Neural cell (in vitro differentiated cells): ENCODE data around the gene LSAMP. TPM values are rescaled to one million over a fixed set of nuclear protein-coding genes. Genes with fewer than 3 reads are reported as not detected.

ENCODE experiments used
- H2AFZ ChIP-seq: fragments of 200-600, 300-800 bp; sonication (generic), shearing (Covaris generic); 2 replicates; pipeline ENCODE4 v1.6.0; 2014; ENCODE audit warnings: low read depth, mild to moderate bottlenecking, antibody characterized with exemption, low read length, moderate library complexity
- H3F3A ChIP-seq: fragments of 200-600 bp; shearing (Covaris generic); 2 replicates; pipeline ENCODE4 v1.6.1; 2016; ENCODE audit warnings: mild to moderate bottlenecking, moderate library complexity, mixed read lengths, antibody characterized with exemption, low read length; ENCODE audit not compliant: insufficient read depth, poor library complexity, severe bottlenecking
- H3K27ac ChIP-seq: fragments of 200-600, 300-800 bp; sonication (generic), shearing (Covaris generic); 2 replicates; pipeline ENCODE4 v1.5.1; 2014; ENCODE audit warnings: mild to moderate bottlenecking, low read length, moderate library complexity
- H3K27me3 ChIP-seq: fragments of 300-800, 200-600 bp; sonication (generic), shearing (Covaris generic); 2 replicates; pipeline ENCODE4 v1.6.0; 2014; ENCODE audit warnings: mild to moderate bottlenecking, low read depth, low read length, moderate library complexity; ENCODE audit not compliant: insufficient read depth
- H3K36me3 ChIP-seq: fragments of 300-800, 200-600 bp; sonication (generic), shearing (Covaris generic); 2 replicates; pipeline ENCODE4 v1.5.1; 2014; ENCODE audit warnings: mild to moderate bottlenecking, antibody characterized with exemption, low read length, moderate library complexity; ENCODE audit not compliant: insufficient read depth
- H3K4me2 ChIP-seq: fragments of 300-800, 200-600 bp; sonication (generic), shearing (Covaris generic); 2 replicates; pipeline ENCODE4 v1.6.0; 2014; ENCODE audit warnings: mild to moderate bottlenecking, low read length
- H3K4me3 ChIP-seq: fragments of 300-800, 200-600 bp; sonication (generic), shearing (Covaris generic); 2 replicates; pipeline ENCODE4 v1.5.1; 2014; ENCODE audit warnings: mild to moderate bottlenecking, low read length, moderate library complexity
- H3K79me2 ChIP-seq: fragments of 200-600 bp; shearing (Covaris generic); replicated peaks from 2 replicates; pipeline ENCODE4 v1.6.0; 2014; ENCODE audit warnings: mild to moderate bottlenecking, low read length, moderate library complexity; ENCODE audit not compliant: insufficient read depth
- H3K9ac ChIP-seq: fragments of 300-800, 200-600 bp; sonication (generic), shearing (Covaris generic); 2 replicates; pipeline ENCODE4 v1.6.1; 2016; ENCODE audit warnings: mild to moderate bottlenecking, low read length, mixed read lengths
- H3K9me2 ChIP-seq: fragments of 200-600 bp; shearing (Covaris generic); 2 replicates; pipeline ENCODE4 v1.6.1; 2016; ENCODE audit warnings: mild to moderate bottlenecking, low read length, mixed read lengths; ENCODE audit not compliant: insufficient read depth
- H3K9me3 ChIP-seq: fragments of 200-600, 300-800 bp; sonication (generic), shearing (Covaris generic); 2 replicates; pipeline ENCODE4 v1.6.1; 2016; ENCODE audit warnings: mild to moderate bottlenecking, mixed run types, low read length, moderate library complexity, mixed read lengths
- H4K20me1 ChIP-seq: fragments of 200-600 bp; shearing (Covaris generic); 2 replicates; pipeline ENCODE4 v1.6.1; 2016; ENCODE audit warnings: mild to moderate bottlenecking, mixed run types; ENCODE audit not compliant: insufficient read depth
- CTCF ChIP-seq: fragments of 450-650 bp; IDR thresholded peaks from 2 replicates; pipeline ENCODE4 v1.5.1; 2014; ENCODE audit warnings: antibody characterized with exemption, mild to moderate bottlenecking, moderate library complexity; ENCODE audit not compliant: poor library complexity, severe bottlenecking
- EP300 ChIP-seq: fragments of 450-650 bp; conservative IDR thresholded peaks from 2 replicates; pipeline ENCODE4 v1.6.1; 2014; ENCODE audit warnings: antibody characterized with exemption, mild to moderate bottlenecking, moderate library complexity; ENCODE audit not compliant: poor library complexity, severe bottlenecking
- EZH2 ChIP-seq: fragments of 200-600, 300-800 bp; shearing (Covaris generic), sonication (generic); IDR thresholded peaks from 2 replicates; pipeline ENCODE4 v1.6.1; 2014; ENCODE audit warnings: antibody characterized with exemption, low read length, borderline replicate concordance, mild to moderate bottlenecking; ENCODE audit not compliant: insufficient read depth, poor library complexity, severe bottlenecking
- MXI1 ChIP-seq: fragments of 450-650 bp; conservative IDR thresholded peaks from 2 replicates; pipeline ENCODE4 v1.6.1; 2014; ENCODE audit warnings: antibody characterized with exemption, mild to moderate bottlenecking; ENCODE audit not compliant: poor library complexity, severe bottlenecking
- POLR2AphosphoS5 ChIP-seq: IDR thresholded peaks from 2 replicates; pipeline ENCODE4 v1.6.1; 2012
- RAD21 ChIP-seq: fragments of 450-650 bp; conservative IDR thresholded peaks from 2 replicates; pipeline ENCODE4 v1.6.1; 2014; ENCODE audit warnings: antibody characterized with exemption, mild to moderate bottlenecking, moderate library complexity
- SMC3 ChIP-seq: fragments of 450-650 bp; conservative IDR thresholded peaks from 2 replicates; pipeline ENCODE4 v1.6.1; 2014; ENCODE audit warnings: antibody characterized with exemption, mild to moderate bottlenecking, moderate library complexity; ENCODE audit not compliant: poor library complexity
- TAF1 ChIP-seq: IDR thresholded peaks from 2 replicates; pipeline ENCODE4 v1.6.1; 2012; ENCODE audit warnings: low read depth
- polyA plus RNA-seq: library from polyadenylated mRNA; depleted of rRNA; stranded (reverse); fragments of >200 nt; gene quantifications from 2 replicates; pipeline ENCODE4 v1.2.3, GENCODE V29; 2014
- TF ChIP-seq, protein P1 (sequence below): IDR thresholded peaks from 2 replicates; pipeline ENCODE4 v1.6.1; 2012; ENCODE audit warnings: borderline replicate concordance

The LSAMP gene
- polyA plus RNA-seq, 1 donor from 2014 or later: 93.6 TPM

- Histone ChIP-seq H3K36me3 (no peaks in the 10 kb centered on the region), H2AFZ (no peak overlapping the region), H3F3A (no peaks in the 10 kb centered on the region), H3K9me3 (no peaks in the 10 kb centered on the region), H3K27me3 (no peaks in the 10 kb centered on the region), H3K9ac (no peak overlapping the region), H3K9me2 (no peaks in the 10 kb centered on the region), H4K20me1 (no peaks in the 10 kb centered on the region), H3K4me2 (no peak overlapping the region), H3K79me2 (no peaks in the 10 kb centered on the region), H3K4me3 (no peak overlapping the region), H3K27ac (no peak overlapping the region)
- TF ChIP-seq TAF1 (no peak), SMC3 (no peak), RAD21 (no peak), EP300 (no peak), CTCF (no peak), EZH2 (no peak), POLR2AphosphoS5 (no peak)
- TF ChIP-seq, protein P1, sequence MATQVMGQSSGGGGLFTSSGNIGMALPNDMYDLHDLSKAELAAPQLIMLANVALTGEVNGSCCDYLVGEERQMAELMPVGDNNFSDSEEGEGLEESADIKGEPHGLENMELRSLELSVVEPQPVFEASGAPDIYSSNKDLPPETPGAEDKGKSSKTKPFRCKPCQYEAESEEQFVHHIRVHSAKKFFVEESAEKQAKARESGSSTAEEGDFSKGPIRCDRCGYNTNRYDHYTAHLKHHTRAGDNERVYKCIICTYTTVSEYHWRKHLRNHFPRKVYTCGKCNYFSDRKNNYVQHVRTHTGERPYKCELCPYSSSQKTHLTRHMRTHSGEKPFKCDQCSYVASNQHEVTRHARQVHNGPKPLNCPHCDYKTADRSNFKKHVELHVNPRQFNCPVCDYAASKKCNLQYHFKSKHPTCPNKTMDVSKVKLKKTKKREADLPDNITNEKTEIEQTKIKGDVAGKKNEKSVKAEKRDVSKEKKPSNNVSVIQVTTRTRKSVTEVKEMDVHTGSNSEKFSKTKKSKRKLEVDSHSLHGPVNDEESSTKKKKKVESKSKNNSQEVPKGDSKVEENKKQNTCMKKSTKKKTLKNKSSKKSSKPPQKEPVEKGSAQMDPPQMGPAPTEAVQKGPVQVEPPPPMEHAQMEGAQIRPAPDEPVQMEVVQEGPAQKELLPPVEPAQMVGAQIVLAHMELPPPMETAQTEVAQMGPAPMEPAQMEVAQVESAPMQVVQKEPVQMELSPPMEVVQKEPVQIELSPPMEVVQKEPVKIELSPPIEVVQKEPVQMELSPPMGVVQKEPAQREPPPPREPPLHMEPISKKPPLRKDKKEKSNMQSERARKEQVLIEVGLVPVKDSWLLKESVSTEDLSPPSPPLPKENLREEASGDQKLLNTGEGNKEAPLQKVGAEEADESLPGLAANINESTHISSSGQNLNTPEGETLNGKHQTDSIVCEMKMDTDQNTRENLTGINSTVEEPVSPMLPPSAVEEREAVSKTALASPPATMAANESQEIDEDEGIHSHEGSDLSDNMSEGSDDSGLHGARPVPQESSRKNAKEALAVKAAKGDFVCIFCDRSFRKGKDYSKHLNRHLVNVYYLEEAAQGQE: no peak
These were observed 569.8 kb downstream of the LSAMP start for GRCh38 chr3:115875460-115875859.

GRCh38 chr3:115871735-115872134, 573.6 kb downstream of the LSAMP start:
- Histone ChIP-seq H3K4me2 (no peak overlapping the region), H3K27me3 (no peaks in the 10 kb centered on the region), H3F3A (no peaks in the 10 kb centered on the region), H3K27ac (no peak overlapping the region), H3K79me2 (no peaks in the 10 kb centered on the region), H3K36me3 (no peaks in the 10 kb centered on the region), H4K20me1 (no peaks in the 10 kb centered on the region), H2AFZ (no peak overlapping the region), H3K9me2 (no peaks in the 10 kb centered on the region), H3K9ac (no peak overlapping the region), H3K9me3 (no peaks in the 10 kb centered on the region), H3K4me3 (no peak overlapping the region)
- TF ChIP-seq RAD21 (no peak), SMC3 (no peak), TAF1 (no peak), MXI1 (no peak), CTCF (no peak), EZH2 (no peak), EP300 (no peak), POLR2AphosphoS5 (no peak)
- TF ChIP-seq, protein P1: no peak
